GM12865 (cell line): ENCODE data around the gene COL8A1.

Source experiments
- DNase-seq: peaks from one replicate; pipeline ENCODE4 v3.0.0; 2010; ENCODE audit warnings: low read depth
- H3K4me3 ChIP-seq: 2 replicates; pipeline ENCODE4 v1.5.1; 2011; ENCODE audit warnings: mild to moderate bottlenecking, low read depth, low read length, control low read depth
- TF ChIP-seq, protein P1 (sequence below): IDR thresholded peaks from 2 replicates; pipeline ENCODE4 v1.5.1; 2011; ENCODE audit warnings: low read length, control low read depth, low read depth, inconsistent platforms; ENCODE audit not compliant: insufficient read depth; ENCODE audit errors: missing control alignments

Gene COL8A1

DNA sequence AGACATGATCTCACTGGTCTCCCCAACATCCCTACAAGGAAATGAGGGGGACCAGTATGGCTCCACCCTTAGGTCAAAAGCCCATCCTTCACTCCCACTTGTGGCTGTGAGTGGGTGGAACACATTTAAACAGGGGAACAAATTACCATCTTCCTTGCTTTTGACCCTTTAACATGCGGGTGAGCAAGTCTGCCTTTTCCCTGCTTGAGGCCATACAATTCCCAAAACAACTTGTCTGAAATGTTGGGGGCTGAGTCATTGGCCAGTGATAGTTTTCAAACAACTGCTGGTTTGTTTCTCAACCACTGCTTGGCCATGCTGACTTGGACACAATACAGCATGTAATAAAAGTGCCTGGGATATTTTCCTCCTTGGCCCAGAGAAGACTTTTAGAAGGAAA, 39.6 kb downstream of the COL8A1 start:
- H3K4me3 ChIP-seq = no peak overlapping the region
- DNase-seq = no peak
- TF ChIP-seq, protein P1, sequence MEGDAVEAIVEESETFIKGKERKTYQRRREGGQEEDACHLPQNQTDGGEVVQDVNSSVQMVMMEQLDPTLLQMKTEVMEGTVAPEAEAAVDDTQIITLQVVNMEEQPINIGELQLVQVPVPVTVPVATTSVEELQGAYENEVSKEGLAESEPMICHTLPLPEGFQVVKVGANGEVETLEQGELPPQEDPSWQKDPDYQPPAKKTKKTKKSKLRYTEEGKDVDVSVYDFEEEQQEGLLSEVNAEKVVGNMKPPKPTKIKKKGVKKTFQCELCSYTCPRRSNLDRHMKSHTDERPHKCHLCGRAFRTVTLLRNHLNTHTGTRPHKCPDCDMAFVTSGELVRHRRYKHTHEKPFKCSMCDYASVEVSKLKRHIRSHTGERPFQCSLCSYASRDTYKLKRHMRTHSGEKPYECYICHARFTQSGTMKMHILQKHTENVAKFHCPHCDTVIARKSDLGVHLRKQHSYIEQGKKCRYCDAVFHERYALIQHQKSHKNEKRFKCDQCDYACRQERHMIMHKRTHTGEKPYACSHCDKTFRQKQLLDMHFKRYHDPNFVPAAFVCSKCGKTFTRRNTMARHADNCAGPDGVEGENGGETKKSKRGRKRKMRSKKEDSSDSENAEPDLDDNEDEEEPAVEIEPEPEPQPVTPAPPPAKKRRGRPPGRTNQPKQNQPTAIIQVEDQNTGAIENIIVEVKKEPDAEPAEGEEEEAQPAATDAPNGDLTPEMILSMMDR = no peak

DNA sequence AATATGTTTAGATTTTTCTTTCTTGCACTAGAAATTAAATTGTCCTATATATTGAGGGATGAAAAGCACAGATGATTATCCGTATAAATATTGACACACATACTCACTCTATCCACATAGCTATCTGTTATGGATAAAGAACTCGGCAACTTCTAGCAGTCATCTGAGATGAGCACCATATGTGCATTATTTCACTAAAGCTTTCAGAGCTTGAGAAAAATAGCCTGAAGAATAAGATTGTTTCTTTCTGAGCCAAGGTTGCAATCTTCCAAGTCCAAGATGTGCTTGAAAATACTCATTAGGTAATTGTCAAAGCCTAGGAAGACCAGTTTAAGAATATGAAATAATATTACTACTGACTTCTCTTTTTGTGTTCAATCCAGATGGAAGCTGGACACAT, 40.5 kb downstream of the COL8A1 start:
- TF ChIP-seq, protein P1 = no peak
- no peak overlapping the region for H3K4me3 ChIP-seq
- no peak for DNase-seq

DNA sequence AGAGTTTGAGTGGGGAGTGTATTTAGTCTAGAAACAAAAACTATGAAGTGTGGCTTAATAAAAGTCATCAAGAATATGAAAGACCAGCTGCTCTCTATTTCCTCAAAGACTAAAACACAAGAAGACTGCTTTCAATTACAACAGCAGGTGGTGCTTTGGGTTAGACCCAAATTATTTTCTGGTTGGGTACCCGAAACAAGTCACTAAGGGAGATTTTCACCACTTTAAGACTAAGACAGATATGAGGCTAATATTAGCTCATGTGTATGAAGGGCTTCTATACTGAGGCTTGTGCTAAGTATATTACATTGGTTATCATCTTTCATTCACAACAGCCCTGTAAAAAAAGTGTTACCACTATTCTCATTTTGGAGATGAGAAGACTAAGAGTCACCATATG, 43.1 kb downstream of the COL8A1 start:
- no peak overlapping the region for H3K4me3 ChIP-seq
- DNase-seq = peak; percentile 74
- TF ChIP-seq, protein P1 = no peak

DNA sequence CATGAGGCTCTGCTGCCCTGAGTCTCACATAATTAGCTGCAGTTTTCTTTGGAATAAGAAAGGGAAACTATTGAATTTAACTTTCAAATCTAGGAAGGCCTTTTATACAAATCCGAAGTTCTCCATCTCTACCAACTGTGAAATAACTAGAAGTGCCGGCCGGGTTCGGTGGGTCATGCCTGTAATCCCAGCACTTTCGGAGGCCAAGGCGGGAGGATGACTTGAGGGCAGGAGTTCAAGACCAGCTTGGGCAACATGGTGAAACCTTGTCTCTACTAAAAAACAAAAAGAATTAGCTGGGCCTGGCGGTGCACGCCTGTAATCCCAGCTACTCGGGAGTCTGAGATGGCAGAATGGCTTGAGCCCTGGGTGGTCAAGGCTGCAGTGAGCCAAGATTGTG, 43.6 kb downstream of the COL8A1 start:
- TF ChIP-seq, protein P1 = no peak
- no peak overlapping the region for H3K4me3 ChIP-seq

DNA sequence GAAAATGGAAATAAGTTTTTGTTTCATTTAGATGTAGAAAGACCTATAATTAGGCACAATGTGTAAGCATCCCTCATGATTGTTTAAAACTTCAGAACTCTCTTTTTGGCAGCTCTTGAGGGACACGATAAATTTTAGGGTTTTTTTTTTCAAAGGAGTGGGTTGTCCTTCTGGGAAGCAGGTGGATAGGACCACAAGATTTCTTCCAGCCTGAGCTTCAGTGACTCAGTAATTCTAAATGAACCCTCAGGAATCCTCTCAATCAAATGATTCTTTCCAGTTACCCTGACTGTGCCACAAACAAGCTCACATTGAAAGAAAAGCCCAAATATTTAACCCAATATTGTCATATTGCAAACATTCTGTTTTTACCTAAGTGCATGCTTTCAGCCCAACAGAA, 45.1 kb downstream of the COL8A1 start:
- DNase-seq = no peak
- H3K4me3 ChIP-seq = no peak overlapping the region
- TF ChIP-seq, protein P1 = no peak

More for the DNA sequence above, 43.6 kb downstream of the COL8A1 start:
- DNase-seq = no peak

DNA sequence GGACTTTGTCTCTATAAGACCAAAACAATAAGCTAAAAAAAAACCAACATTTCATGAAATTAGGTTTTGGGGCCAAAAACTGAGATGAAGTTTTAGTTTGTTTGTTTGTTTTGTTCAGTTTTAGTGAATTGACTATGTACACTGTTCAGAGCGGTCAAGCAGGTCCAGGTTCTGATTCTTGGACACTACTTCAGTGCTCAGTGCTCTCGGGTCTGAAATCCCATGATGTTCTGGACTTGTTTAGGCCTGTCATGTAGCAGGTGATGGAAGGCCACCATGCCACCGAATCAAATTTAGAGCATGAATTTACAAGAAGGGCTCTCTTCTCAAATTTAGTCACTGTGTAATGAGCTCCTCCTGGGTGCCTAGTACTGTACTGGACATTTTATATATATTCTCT, 45.5 kb downstream of the COL8A1 start:
- H3K4me3 ChIP-seq = no peak overlapping the region
- TF ChIP-seq, protein P1 = no peak
- no peak for DNase-seq

DNA sequence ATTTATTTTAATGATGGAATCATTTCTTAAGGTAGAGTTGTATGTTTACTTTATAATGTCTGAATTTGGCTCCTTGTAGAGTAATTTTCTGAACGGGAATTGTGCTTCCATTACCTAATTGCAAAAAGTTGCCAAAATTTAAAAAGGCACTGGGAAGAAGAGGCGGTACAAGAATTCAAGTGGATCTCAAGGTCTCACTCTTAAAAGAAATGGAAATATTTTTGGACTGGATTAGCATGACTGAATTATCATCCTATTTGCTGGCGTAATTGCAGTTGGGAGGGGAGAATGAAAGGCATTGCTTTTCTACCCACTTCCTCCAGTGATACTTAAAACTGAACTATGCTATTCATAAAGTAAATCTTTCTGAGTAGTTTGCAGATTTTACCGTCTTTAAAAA, 46.2 kb downstream of the COL8A1 start:
- H3K4me3 ChIP-seq = no peak overlapping the region
- DNase-seq = no peak
- TF ChIP-seq, protein P1 = no peak
